ENCODE results near the gene CLIP4. TPM values are rescaled to one million over a fixed set of nuclear protein-coding genes. Genes with fewer than 3 reads are reported as not detected.

CLIP4 gene
- total RNA-seq, 2 experiments from 2014 or later, result 36.8 to 39.4 TPM

- DNase-seq (no peak), ATAC-seq (ENCODE audit: poor library complexity) (no peak)
- no peak overlapping the region for H3K4me3 ChIP-seq (ENCODE audit: low read length)
- no peak for TF ChIP-seq CTCF (IDR thresholded peaks at IDR 0.05)
- no peak overlapping the region for H3K27ac Mint-ChIP-seq
- no peaks in the 10 kb centered on the region for H3K36me3 ChIP-seq (ENCODE audit: insufficient read depth, low read length)
- no peaks in the 10 kb centered on the region for H3K36me3 Mint-ChIP-seq (ENCODE audit: low read depth)
- POLR2A ChIA-PET, result no interaction called here
- H3K27ac ChIP-seq (ENCODE audit: low read depth in 1 of 2, low read length in 2 of 2), result no peak overlapping the region
- no peaks in the 10 kb centered on the region for H3K4me1 Mint-ChIP-seq (ENCODE audit: low read depth)
- CTCF ChIA-PET, result no interaction called here
- no peaks in the 10 kb centered on the region for H3K9me3 ChIP-seq (ENCODE audit: control insufficient read depth in 1 of 2, insufficient read depth in 1 of 2, low read length in 2 of 2)
- intact Hi-C loops (cut with DNase I, micrococcal nuclease), result no loop called here
- no peak overlapping the region for H3K4me3 Mint-ChIP-seq
- H3K27me3 Mint-ChIP-seq, result no peaks in the 10 kb centered on the region
- no peaks in the 10 kb centered on the region for H3K4me1 ChIP-seq (ENCODE audit: insufficient read depth, low read length)
- no peaks in the 10 kb centered on the region for H3K27me3 ChIP-seq (ENCODE audit: control insufficient read depth in 1 of 2, insufficient read depth in 2 of 2, low read length in 2 of 2)
- no peaks in the 10 kb centered on the region for H3K9me3 Mint-ChIP-seq
Observed at GRCh38 chr2:29218550-29219125, 103.4 kb downstream of the CLIP4 start.

- Mint-ChIP-seq H3K27ac (no peak overlapping the region), H3K36me3 (ENCODE audit: low read depth) (no peaks in the 10 kb centered on the region), H3K9me3 (no peaks in the 10 kb centered on the region), H3K27me3 (peaks cover 2% of the 10 kb centered on the region), H3K4me3 (no peak overlapping the region), H3K4me1 (ENCODE audit: low read depth) (no peaks in the 10 kb centered on the region)
- intact Hi-C loops (cut with DNase I, micrococcal nuclease), result no loop called here
- DNase-seq (no peak), ATAC-seq (ENCODE audit: poor library complexity) (no peak)
- H3K36me3 ChIP-seq (ENCODE audit: insufficient read depth, low read length), result no peaks in the 10 kb centered on the region
- H3K4me1 ChIP-seq (ENCODE audit: insufficient read depth, low read length), result no peaks in the 10 kb centered on the region
- TF ChIP-seq CTCF (IDR thresholded peaks at IDR 0.05), result no peak
- ChIA-PET CTCF (no interaction called here), POLR2A (no interaction called here)
- H3K27me3 ChIP-seq (ENCODE audit: control insufficient read depth in 1 of 2, insufficient read depth in 2 of 2, low read length in 2 of 2), result no peaks in the 10 kb centered on the region
- H3K4me3 ChIP-seq (ENCODE audit: low read length), result no peak overlapping the region
- no peaks in the 10 kb centered on the region for H3K9me3 ChIP-seq (ENCODE audit: control insufficient read depth in 1 of 2, insufficient read depth in 1 of 2, low read length in 2 of 2)
- H3K27ac ChIP-seq (ENCODE audit: low read depth in 1 of 2, low read length in 2 of 2), result no peak overlapping the region
Observed at GRCh38 chr2:29219374-29219773, 104.2 kb downstream of the CLIP4 start.

GRCh38 chr2:29220506-29221270 lies 105.5 kb downstream of the CLIP4 start:
- Mint-ChIP-seq H3K36me3 (ENCODE audit: low read depth) (no peaks in the 10 kb centered on the region), H3K4me3 (no peak overlapping the region), H3K27ac (no peak overlapping the region), H3K9me3 (no peaks in the 10 kb centered on the region), H3K27me3 (peaks cover 10% of the 10 kb centered on the region), H3K4me1 (ENCODE audit: low read depth) (no peaks in the 10 kb centered on the region)
- ATAC-seq (ENCODE audit: poor library complexity) (no peak), DNase-seq (no peak)
- no peak overlapping the region for H3K27ac ChIP-seq (ENCODE audit: low read depth in 1 of 2, low read length in 2 of 2)
- H3K4me3 ChIP-seq (ENCODE audit: low read length), result no peak overlapping the region
- no peaks in the 10 kb centered on the region for H3K9me3 ChIP-seq (ENCODE audit: control insufficient read depth in 1 of 2, insufficient read depth in 1 of 2, low read length in 2 of 2)
- no peaks in the 10 kb centered on the region for H3K36me3 ChIP-seq (ENCODE audit: insufficient read depth, low read length)
- POLR2A ChIA-PET, result no interaction called here
- TF ChIP-seq CTCF (IDR thresholded peaks at IDR 0.05), result no peak
- intact Hi-C loops (cut with DNase I, micrococcal nuclease), result no loop called here
- H3K27me3 ChIP-seq (ENCODE audit: control insufficient read depth in 1 of 2, insufficient read depth in 2 of 2, low read length in 2 of 2), result peaks cover 0 to 5% of the 10 kb centered on the region in 2 experiments
- H3K4me1 ChIP-seq (ENCODE audit: insufficient read depth, low read length), result no peaks in the 10 kb centered on the region
- CTCF ChIA-PET, result no interaction called here
